Measurements from ENCODE around the gene TMEM232. TPM values are rescaled to one million over a fixed set of nuclear protein-coding genes. Genes with fewer than 3 reads are reported as not detected.

TMEM232 gene
- total RNA-seq, 1 donor from 2014 or later: 8.4 TPM

DNA sequence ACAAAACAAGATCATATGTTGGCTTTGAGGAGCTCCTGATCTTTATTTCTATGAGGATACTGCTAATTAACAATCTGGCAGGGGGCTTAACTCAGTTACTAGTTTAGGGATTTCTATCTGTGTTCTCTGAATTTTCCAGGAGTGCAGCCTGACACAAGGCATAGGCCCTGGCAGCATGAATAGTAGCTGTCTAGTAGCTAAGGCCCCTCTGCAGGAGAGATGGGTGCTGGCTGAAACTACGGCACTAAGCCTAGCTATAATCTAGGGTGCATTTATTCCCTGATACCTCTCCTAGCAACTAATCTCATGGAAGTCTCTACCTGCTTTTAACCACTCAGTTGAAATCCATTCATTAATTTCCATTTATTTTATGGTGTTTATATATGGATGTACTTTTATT is 268.2 kb downstream of the TMEM232 start:
- Mint-ChIP-seq H3K9me3 (ENCODE audit: low read depth) (no peaks in the 10 kb centered on the region), H3K4me3 (ENCODE audit: low read depth) (no peak overlapping the region), H3K27me3 (no peaks in the 10 kb centered on the region), H3K36me3 (ENCODE audit: insufficient read depth) (no peaks in the 10 kb centered on the region), H3K27ac (no peak overlapping the region), H3K4me1 (ENCODE audit: low read depth) (peaks cover 4% of the 10 kb centered on the region)
- TF ChIP-seq CTCF (IDR thresholded peaks at IDR 0.05; ENCODE audit: unreplicated experiment): no peak
- DNase-seq (ENCODE audit: low spot score, unreplicated experiment): no peak

- no peaks in the 10 kb centered on the region for H3K4me1 Mint-ChIP-seq (ENCODE audit: low read depth)
- H3K27me3 Mint-ChIP-seq: no peaks in the 10 kb centered on the region
- no peak overlapping the region for H3K27ac Mint-ChIP-seq
- no peak for TF ChIP-seq CTCF (IDR thresholded peaks at IDR 0.05; ENCODE audit: unreplicated experiment)
- H3K9me3 Mint-ChIP-seq (ENCODE audit: low read depth): peaks cover 3% of the 10 kb centered on the region
- DNase-seq (ENCODE audit: low spot score, unreplicated experiment): no peak
- H3K36me3 Mint-ChIP-seq (ENCODE audit: insufficient read depth): no peaks in the 10 kb centered on the region
- no peak overlapping the region for H3K4me3 Mint-ChIP-seq (ENCODE audit: low read depth)
These were observed 283.6 kb downstream of the TMEM232 start for GRCh38 chr5:110442856-110443255.

DNA sequence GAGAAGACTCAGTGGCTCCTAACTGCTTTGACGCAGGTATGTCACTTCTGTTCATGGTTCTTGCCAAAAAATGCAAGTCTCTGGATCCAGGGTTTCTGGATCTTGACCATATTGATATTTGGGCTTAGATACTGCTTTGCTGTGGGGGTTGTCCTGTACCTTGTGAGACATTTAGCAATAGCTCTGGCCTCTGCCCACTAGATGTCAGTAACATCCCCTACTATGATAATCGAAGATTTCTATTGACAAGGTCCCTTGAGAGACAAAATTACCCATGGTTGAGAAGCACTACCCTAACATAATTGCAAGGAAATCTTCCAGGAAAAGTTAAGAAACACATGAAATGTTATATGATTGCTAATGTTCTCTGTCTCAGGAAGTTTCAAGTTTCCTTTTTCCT is 285.4 kb downstream of the TMEM232 start:
- DNase-seq (ENCODE audit: low spot score, unreplicated experiment): no peak

GRCh38 chr5:110440058-110440457 is 286.4 kb downstream of the TMEM232 start:
- H3K4me1 Mint-ChIP-seq (ENCODE audit: low read depth): no peaks in the 10 kb centered on the region
- H3K9me3 Mint-ChIP-seq (ENCODE audit: low read depth): peaks cover 12% of the 10 kb centered on the region
- TF ChIP-seq CTCF (IDR thresholded peaks at IDR 0.05; ENCODE audit: unreplicated experiment): no peak
- H3K4me3 Mint-ChIP-seq (ENCODE audit: low read depth): no peak overlapping the region
- no peaks in the 10 kb centered on the region for H3K27me3 Mint-ChIP-seq
- H3K36me3 Mint-ChIP-seq (ENCODE audit: insufficient read depth): no peaks in the 10 kb centered on the region
- no peak overlapping the region for H3K27ac Mint-ChIP-seq
- no peak for DNase-seq (ENCODE audit: low spot score, unreplicated experiment)

More for the DNA sequence above, 285.4 kb downstream of the TMEM232 start:
- peaks cover 9% of the 10 kb centered on the region for H3K9me3 Mint-ChIP-seq (ENCODE audit: low read depth)
- no peak overlapping the region for H3K27ac Mint-ChIP-seq
- no peaks in the 10 kb centered on the region for H3K36me3 Mint-ChIP-seq (ENCODE audit: insufficient read depth)
- H3K27me3 Mint-ChIP-seq: no peaks in the 10 kb centered on the region
- TF ChIP-seq CTCF (IDR thresholded peaks at IDR 0.05; ENCODE audit: unreplicated experiment): peak; percentile 53
- no peak overlapping the region for H3K4me3 Mint-ChIP-seq (ENCODE audit: low read depth)
- H3K4me1 Mint-ChIP-seq (ENCODE audit: low read depth): no peaks in the 10 kb centered on the region

DNA sequence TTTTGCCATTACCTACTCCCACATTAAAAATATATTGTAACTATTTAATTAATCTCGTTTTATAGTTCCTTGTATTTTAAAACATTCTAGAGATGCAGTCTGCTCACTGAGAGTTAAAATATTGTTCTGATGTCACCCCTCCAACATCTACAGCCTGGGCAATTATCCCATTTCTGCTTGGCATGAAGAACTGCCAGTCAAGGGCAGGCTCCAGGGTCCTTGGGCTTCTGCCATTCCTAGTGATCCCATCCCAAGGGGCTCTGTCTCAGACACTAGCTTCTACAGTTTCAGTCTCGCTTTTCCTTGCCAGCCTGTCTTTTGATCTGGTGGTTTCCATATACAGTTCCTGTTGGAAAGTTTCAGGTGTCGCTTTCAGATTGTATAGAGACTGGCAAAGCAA is 287.2 kb downstream of the TMEM232 start:
- no peaks in the 10 kb centered on the region for H3K4me1 Mint-ChIP-seq (ENCODE audit: low read depth)
- H3K4me3 Mint-ChIP-seq (ENCODE audit: low read depth): no peak overlapping the region
- no peaks in the 10 kb centered on the region for H3K36me3 Mint-ChIP-seq (ENCODE audit: insufficient read depth)
- peaks cover 12% of the 10 kb centered on the region for H3K9me3 Mint-ChIP-seq (ENCODE audit: low read depth)
- H3K27me3 Mint-ChIP-seq: no peaks in the 10 kb centered on the region
- no peak overlapping the region for H3K27ac Mint-ChIP-seq
- no peak for TF ChIP-seq CTCF (IDR thresholded peaks at IDR 0.05; ENCODE audit: unreplicated experiment)
- no peak for DNase-seq (ENCODE audit: low spot score, unreplicated experiment)

Data from progenitor cell of endocrine pancreas (in vitro differentiated cells).